ENCODE data around the gene RNF157.

RNF157 gene

GRCh38 chr17:76179496-76180467 is 60.5 kb downstream of the RNF157 start:
- H3K27ac Mint-ChIP-seq: no peak overlapping the region
- no peaks in the 10 kb centered on the region for H3K9me3 Mint-ChIP-seq
- TF ChIP-seq CTCF (IDR thresholded peaks at IDR 0.05; ENCODE audit: unreplicated experiment in 3 of 3): no peak
- H3K36me3 Mint-ChIP-seq (ENCODE audit: low read depth): no peaks in the 10 kb centered on the region
- H3K4me3 Mint-ChIP-seq: no peak overlapping the region
- no peaks in the 10 kb centered on the region for H3K4me1 Mint-ChIP-seq
- H3K27me3 Mint-ChIP-seq (ENCODE audit: low read depth): no peaks in the 10 kb centered on the region

GRCh38 chr17:76178124-76178523 is 62.2 kb downstream of the RNF157 start:
- H3K36me3 Mint-ChIP-seq (ENCODE audit: low read depth): no peaks in the 10 kb centered on the region
- no peak for TF ChIP-seq CTCF (IDR thresholded peaks at IDR 0.05; ENCODE audit: unreplicated experiment in 3 of 3)
- H3K27ac Mint-ChIP-seq: no peak overlapping the region

GRCh38 chr17:76176701-76177574 is 63.4 kb downstream of the RNF157 start:
- H3K36me3 Mint-ChIP-seq (ENCODE audit: low read depth): no peaks in the 10 kb centered on the region
- peaks cover 4% of the 10 kb centered on the region for H3K4me1 Mint-ChIP-seq
- TF ChIP-seq CTCF (IDR thresholded peaks at IDR 0.05; ENCODE audit: unreplicated experiment in 3 of 3): no peak
- H3K4me3 Mint-ChIP-seq: no peak overlapping the region
- no peaks in the 10 kb centered on the region for H3K9me3 Mint-ChIP-seq
- H3K27me3 Mint-ChIP-seq (ENCODE audit: low read depth): no peaks in the 10 kb centered on the region
- no peak overlapping the region for H3K27ac Mint-ChIP-seq

More at GRCh38 chr17:76178124-76178523, 62.2 kb downstream of the RNF157 start:
- H3K4me1 Mint-ChIP-seq: peaks cover 4% of the 10 kb centered on the region
- no peaks in the 10 kb centered on the region for H3K9me3 Mint-ChIP-seq
- no peak overlapping the region for H3K4me3 Mint-ChIP-seq
- no peaks in the 10 kb centered on the region for H3K27me3 Mint-ChIP-seq (ENCODE audit: low read depth)

- Mint-ChIP-seq H3K27ac (no peak overlapping the region), H3K4me1 (peaks cover 4% of the 10 kb centered on the region), H3K27me3 (ENCODE audit: low read depth) (no peaks in the 10 kb centered on the region), H3K36me3 (ENCODE audit: low read depth) (peaks cover 1% of the 10 kb centered on the region), H3K4me3 (no peak overlapping the region), H3K9me3 (no peaks in the 10 kb centered on the region)
- no peak for TF ChIP-seq CTCF (IDR thresholded peaks at IDR 0.05; ENCODE audit: unreplicated experiment in 3 of 3)
Measured at GRCh38 chr17:76174037-76174436, 66.3 kb downstream of the RNF157 start.

- Mint-ChIP-seq H3K36me3 (ENCODE audit: low read depth) (peaks cover 7% of the 10 kb centered on the region), H3K9me3 (no peaks in the 10 kb centered on the region), H3K4me1 (peaks cover 4% of the 10 kb centered on the region), H3K27ac (no peak overlapping the region), H3K4me3 (no peak overlapping the region), H3K27me3 (ENCODE audit: low read depth) (no peaks in the 10 kb centered on the region)
- TF ChIP-seq CTCF (IDR thresholded peaks at IDR 0.05; ENCODE audit: unreplicated experiment in 3 of 3): no peak
Measured at GRCh38 chr17:76173474-76173873, 66.8 kb downstream of the RNF157 start.
